NCI-H2196 (cell line): ENCODE results near the gene CPNE4.

Source experiments
- DNase-seq: peaks from one replicate; lab custom pipeline; 2025; ENCODE audit not compliant: unreplicated experiment; lab: John Stamatoyannopoulos, UW

The CPNE4 gene

DNA sequence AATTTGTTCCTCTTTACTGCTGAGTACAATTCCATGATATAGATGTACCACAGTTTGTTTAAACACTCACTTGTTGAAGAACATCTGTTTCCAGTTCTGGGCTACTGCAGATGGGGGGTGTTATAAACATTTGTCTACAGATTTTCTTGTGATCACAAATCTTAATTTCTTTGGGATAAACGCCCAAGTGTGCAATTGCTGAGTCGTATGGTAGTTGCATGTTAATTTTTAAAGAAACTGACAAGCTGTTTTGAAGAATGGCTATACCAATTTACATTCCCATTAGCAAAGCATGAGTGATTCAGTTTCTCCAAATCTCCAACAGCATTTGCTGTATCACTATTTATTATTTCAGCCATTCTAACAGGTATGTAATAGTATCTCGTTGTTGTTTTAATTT lies 290.0 kb downstream of the CPNE4 start:
- no peak for DNase-seq

DNA sequence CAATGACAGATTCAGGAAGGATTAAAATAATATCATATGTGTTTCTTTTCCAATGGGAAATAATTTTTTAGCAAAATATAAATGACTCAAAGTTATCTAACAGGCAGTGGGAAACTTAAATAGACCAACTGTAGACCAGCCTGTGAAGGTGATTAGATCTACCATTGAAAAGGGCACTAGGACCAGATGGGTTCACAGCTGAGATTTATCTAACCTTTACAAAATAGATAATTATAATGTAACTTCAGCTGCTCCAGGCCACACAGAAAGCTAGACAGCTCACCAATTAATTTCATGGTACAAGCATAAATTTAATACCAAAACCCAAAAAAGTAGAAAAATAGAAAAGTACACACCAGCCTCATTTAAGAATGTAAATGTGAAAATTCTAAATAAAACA lies 291.7 kb downstream of the CPNE4 start:
- DNase-seq, result no peak

DNA sequence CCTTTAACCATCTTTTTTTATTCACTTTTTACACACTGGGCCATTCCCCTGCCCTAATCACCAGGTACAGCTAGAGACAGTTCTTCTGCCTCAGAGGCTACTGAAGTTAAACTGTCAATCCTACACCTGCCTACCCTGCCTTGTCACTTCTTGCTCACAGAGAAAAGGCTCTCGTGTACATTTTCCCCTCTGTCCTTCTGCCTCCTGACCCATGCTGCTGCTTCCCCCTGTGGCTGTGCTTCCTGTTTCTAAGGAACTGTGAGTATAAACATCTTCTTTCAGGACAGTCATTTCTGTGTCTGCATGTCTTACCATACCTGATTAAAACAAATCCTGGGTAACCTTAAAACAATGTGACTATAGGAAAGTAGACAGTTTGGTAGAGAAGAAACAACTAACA lies 295.6 kb downstream of the CPNE4 start:
- no peak for DNase-seq

DNA sequence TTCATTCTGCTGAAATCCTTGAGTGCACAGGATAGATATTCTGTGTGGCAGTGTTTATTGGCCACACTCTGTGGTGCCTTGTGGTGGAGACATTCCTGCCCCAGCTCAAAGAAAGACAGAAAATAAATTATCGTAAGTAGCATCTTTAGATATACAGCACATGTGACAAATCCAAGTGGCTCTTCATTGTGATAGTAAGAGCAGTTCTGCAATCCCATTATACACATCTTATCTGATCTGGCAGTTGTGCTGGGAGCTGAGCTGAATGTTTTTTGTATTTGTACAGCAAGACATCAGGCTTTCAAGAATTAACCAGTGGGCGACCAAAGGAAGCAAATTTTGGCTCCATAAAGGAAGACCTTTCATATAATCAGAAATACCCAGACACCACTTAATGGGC lies 296.7 kb downstream of the CPNE4 start:
- DNase-seq, result peak; percentile 51

DNA sequence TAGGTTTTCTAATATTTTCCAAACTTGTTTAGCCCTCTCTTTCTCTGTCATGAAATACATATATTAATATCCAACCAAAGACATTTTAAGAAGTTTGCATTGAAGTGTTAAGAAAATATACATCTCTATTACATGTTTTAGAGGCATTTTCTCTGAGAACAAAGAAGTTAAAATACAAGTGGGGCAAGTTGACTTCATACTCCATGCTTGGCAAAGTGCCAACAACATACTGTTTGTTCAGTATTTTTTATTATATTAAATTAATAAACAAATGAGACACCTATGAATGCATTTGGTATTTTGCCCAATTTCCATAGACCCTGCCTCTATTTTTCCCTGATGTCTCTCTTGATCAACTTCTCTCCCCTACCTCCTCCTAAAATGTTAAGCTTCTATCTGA lies 299.3 kb downstream of the CPNE4 start:
- no peak for DNase-seq

DNA sequence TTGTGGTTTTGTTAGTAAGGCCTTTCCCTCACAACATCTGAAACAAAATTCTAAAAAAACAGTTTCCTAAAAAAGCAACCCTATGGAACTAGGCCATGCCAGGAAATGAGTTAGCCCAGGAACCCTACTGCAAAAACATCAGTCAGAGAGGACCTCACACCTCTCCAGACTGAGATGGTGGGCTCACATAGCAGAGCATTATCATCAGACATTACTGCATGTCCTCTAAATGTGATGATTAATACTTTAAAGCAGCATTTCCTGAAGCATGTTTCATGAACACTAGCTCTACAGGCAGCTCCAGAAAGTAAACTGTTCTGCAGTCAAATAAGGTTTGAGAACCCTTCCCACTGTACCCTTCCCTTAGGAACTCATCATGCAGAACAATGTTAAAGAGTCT lies 299.7 kb downstream of the CPNE4 start:
- no peak for DNase-seq

DNA sequence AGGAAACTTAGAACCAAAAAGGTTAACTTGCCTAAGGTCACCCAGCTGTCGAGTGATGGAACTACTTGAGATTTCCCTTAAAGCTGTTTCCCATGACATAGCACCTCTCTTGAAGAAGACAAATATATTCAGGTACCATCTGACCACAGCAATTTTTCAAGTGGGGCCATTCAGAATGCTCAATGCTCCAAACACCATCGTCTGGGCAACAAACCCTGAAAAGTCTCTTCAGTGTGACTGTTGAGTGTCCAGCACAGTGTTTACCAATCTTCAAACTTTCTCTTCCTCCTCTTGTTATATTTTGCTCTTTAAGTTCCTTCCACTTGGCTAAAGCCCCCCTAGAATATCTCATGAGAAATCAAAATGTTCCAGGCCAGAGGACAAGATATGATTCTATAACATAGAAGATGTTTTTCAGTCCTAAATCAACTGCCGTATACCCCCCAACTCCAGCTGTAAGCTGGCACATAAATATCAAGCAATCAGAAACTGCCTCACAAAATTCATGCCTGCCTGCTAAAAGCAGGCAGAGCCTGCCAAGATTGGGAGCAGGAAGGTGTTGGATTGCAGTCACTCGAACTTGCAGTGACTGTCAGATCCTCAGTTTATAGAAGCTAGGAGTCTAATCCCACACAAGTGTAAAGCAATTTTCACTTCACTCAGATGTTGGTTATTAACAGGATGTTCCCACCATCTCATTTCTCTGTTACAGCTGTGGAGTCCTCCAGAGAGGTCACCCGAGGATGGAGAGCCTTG lies 301.6 kb downstream of the CPNE4 start:
- peak; percentile 36 for DNase-seq

DNA sequence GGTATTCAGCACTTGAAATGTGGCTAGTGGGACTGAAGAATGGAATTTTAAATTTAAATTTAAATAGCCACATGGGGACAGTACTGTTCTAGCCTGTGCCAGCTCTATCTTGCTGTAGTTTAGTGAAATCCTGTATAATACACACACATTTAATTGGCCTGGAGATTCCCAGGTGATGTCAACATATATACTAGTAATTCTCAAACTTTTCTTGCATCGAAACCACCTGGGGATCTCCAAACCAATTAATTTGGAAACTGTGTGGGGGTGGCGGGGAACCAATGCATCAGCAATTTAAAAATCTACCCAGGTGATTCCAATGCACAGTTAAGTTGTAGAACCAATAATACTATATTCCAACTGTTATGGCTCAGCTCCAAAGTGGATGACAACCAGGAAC lies 303.1 kb downstream of the CPNE4 start:
- no peak for DNase-seq

DNA sequence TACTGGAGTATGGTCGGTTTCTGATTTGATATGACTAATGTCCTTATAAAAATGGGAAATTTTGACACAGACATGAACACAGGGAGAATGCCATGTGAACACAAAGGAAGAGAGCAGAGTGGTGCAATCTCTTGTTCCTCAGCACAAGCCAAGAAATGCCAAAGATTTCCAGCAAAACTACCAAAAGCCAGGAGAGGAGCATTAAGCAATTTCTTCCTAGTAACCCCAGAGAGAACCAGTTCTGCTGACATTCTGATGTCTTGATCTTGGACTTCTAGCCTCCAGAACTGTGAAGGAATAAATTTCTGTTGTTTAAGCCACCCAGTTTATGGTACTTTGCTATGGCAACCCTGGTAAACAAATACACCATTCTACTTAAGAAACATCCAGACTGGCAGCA lies 304.2 kb downstream of the CPNE4 start:
- DNase-seq, result no peak

DNA sequence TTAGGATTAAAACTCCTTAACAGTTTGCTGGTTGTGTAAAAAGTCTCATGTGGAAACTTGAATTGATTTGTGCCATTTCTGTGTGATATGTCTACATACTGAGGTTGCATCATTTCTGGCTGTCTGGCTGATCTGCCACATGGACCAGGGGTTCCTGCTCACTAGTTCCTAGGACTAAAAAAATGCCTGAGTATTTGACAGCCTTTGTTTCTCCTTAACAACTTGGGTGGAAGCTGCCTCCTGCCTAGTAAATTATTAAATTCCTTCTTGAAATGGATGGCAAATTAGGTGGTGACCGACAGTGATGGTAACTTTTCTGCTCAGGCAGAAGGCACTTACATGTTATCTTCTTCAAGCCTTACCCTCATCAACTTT lies 305.2 kb downstream of the CPNE4 start:
- no peak for DNase-seq

DNA sequence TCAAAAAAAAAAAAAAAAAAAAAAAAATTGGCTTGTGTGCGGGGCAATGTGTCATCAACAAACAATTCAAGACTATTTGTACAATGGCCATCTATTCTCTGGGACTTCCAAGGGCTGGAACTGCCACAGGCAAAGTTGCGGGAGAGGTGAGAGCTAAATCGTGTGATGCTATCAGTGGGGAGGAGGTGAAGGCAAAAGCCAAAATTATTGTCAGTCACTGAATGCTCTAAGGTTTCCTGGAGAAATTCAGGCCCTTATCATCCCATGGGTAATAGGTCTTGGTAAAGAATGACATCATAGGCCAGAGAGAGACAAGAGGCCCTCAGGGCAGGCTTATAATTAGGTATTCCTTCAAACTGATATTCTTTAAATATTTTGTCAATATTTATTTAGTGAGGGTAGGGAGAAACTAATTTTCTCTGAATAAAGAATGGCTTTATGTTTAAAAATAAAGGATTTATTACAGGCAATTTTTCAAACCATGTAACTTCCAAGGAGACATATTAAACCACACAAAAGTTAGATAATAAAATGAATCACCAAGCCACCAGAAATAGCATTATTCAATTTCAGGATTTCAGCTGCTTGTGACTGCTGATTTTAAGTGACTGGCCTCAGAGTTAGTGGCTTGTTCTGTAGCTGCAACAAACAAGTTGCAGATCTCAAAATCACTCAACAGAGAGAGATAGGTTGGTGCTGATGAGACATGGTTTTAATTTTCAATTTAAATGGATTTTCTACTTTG lies 305.7 kb downstream of the CPNE4 start:
- DNase-seq, result peak; percentile 19

DNA sequence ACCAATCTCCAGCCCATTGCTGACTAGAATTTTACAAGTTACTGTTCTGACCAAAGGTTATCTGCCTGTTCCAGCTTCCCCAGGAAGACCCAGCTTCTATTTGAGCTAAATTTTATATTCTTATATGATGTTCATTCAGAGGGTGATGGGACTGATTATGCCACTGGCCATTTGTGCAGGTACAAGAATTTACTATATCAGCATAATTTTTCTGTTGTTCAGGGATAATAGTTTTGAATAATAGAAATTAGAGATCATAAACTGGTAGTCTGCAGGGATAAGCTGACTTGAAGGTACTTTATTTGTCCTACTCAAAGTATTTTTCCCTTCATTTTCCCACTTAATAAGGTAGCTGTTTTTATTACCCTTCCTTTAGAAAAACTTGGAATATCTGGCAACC lies 309.4 kb downstream of the CPNE4 start:
- DNase-seq, result no peak

DNA sequence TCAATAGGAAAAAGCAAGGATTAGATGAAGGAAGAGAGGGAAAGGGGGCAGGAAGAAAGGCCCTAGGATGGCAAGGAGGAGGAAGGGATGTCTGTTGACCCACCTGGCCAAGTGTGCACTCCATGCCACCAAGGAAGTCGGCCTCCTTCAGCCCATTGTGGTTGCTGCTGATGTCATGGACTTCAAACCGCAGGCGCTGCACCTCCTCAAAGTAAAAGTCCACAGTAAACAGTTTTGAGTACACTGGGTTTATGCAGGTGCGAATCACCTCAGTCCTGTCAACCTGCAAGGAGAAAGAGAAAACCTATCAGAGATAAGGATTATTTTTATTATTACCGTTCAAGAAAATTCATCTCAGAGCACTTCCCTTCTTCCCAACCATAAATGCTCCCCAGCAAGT lies 311.5 kb downstream of the CPNE4 start:
- no peak for DNase-seq

DNA sequence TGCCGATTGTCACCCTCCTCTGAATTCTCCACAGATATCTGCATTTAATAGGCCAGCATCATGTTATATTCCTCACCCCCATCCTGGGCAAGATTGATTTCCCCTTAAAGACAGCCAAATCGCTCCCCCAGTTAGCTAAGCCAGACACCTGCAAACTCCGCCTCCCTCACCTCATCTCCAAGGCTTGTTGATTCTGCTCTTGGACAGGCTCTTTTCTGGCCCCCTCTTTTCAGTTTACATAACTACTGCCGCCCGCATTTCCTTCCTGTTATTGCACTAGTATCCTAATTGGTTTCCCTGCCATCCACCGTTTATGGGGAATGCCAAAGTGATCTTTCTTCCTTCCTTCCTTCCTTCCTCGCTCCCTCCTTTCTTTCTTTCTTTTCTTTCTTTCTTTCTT lies 317.3 kb downstream of the CPNE4 start:
- DNase-seq, result no peak

DNA sequence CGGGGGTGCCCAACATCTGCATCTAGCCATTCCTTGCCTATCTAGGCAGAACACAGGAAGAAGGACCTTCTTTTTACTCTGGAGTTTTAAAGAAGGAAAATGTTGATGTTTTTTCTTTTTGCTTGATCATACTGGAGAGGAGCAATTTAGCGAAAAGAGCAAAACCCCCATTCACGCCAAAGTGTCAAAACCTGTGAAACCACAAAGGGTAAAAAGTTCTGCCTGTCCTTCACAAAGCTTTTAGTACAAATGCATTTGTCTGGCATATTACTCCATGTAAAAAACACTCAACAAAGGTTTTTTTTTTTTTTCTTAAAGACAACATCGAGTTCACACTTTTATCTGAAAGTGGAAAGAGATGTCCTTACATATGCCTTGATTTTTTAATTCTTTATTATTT lies 317.9 kb downstream of the CPNE4 start:
- no peak for DNase-seq

DNA sequence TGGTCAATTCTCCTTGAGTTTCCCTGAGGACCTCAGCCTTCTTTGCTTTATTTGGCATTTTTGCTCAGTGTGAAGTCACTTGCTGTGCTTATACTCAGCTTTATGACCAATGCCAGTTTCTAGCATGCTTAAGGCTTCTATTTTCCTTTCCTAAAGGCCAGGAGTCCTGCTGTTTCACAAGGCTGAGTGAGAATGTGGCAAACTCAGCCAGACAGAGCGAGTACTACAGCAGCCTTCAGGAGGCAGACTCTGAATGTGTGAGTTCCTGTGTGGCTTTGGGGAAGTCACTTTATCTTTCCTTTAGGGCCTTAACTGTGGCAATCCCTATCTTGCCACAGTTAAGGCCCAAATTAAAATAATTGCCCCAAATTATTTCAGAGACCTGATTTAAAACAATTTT lies 318.8 kb downstream of the CPNE4 start:
- DNase-seq, result no peak

DNA sequence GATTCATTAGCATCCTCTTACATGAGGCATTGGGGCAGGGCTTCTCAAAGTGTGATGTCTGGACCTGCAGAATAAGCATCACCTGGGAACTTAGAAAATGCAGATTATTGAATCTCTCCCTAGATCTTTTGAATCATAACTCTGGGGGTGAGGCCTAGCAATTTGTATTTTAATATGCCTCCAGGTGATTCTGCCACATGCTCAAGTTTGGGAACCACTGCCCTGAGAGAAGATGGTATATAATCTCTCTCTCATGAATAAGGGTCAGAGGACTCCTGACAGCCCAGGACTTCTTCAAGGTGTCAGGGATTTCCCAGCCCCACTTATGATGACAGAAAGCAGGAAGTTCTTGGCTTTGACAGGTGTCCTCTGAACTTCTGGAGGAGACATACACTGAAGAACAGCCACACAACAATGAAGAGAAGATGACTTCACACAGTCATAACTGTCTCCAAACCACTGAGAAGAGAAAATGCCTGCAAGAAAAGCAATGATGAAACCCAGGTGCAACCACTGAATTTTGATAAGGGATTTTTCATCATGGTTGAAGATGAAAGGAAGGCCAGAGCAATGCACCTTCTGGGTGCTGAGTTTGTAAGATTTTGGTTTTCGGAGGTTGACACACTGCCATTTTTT lies 320.1 kb downstream of the CPNE4 start:
- DNase-seq, result no peak

DNA sequence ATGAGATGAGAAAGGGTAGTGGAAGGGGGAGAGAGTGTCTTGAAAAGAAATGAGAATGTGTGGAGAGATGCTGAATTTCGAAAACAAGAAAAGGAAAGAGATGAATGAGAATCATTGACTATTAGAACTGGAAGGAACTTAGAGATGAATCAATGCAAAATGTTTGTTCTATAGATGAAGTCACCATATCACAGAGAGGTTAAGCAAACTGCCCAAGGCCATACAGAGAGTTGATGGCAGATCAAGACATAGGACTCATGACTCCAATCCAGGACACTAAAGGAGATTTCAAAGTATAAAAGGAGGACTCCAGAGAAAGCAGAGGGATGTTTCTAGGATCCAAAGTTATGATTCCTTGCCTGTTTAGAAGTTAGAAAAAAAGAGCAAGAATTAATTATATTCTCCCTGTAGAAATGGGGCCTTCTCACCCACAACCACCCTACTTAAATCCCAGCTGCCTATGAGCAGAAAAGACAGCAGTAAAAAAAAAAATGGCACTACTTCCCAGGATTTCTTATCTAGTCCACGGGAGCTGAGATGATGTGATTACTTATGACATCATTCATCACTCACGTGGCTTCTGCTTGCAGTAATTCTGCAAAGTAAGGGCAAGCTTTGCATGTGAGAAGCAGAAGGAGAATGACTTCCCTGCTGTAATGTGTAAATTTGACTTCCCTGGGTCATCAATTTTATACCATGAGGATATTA lies 321.2 kb downstream of the CPNE4 start:
- no peak for DNase-seq

DNA sequence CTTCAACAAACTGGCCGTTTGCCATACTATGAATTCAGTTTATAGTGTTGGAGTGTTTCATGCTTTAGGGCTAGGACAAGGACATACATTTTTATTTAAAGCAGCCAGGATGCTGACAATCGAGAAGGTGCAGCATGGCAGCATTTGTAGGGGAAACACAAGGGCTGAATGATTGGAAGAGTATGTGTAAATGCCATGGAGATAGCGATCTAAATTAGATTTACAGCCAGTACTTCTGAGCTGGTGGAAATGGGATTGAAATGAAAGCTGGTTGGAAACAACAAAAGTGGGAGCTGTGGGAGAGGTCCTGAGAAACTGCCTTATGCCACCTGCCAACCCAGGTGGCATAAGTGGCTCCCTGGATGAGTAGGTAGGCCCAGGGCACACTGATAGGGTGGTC lies 322.2 kb downstream of the CPNE4 start:
- DNase-seq, result no peak

DNA sequence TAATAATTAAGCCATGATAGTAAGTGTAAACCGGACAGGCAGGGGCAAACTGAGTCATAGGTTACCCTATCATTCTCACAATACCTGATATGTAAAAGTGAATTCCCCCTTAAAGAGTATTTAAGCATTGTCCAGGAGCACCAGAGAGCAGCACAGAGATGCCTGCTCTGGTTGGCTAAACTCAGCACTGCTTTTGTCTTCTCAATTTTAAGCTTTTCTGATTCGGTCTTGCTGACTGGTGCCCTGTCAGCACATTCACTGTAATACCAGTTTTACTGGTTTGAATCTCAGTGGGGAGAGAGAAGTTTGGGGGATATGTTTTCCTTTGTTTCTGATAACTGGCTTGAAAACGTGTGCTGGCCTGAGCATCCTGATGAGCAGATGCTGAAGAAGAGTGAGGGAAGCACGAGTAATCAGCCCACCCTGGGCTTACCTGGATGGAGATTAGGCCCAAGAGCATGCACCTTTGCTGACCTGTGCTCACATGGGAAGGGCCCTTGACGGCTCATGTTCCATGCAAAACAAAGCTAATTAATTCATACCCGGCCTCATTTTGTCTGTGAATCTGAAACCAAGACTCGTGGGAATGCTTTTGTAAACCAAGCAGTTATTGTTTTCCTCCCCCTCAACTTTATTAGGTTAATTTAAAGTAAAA lies 323.6 kb downstream of the CPNE4 start:
- DNase-seq, result no peak

DNA sequence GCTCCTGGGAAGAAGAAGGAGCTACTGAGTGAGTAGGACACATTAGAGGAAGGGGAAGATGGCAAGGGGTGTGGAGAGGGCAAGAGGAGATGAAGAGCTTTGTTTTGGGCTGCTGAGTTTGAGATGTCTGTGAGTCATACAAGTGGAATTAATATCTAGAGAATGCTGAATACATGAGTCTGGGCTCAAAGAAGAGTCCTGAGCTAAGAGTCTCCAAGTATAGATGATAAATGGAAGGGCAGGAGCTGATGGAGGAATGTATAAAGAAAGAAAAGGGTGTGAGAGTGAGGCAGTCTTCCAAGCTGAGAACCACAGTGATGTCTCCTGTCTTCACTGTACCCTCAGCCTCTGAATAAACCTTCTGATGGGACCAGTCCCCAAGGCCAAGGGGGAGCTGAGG lies 326.6 kb downstream of the CPNE4 start:
- DNase-seq, result no peak
